HK-2 (cell line): ENCODE data around the gene ATP13A1.

Experiments used
- DNase-seq: peaks from one replicate; pipeline ENCODE4 v3.0.0-alpha.2; 2018; ENCODE audit not compliant: unreplicated experiment

ATP13A1 gene

DNA sequence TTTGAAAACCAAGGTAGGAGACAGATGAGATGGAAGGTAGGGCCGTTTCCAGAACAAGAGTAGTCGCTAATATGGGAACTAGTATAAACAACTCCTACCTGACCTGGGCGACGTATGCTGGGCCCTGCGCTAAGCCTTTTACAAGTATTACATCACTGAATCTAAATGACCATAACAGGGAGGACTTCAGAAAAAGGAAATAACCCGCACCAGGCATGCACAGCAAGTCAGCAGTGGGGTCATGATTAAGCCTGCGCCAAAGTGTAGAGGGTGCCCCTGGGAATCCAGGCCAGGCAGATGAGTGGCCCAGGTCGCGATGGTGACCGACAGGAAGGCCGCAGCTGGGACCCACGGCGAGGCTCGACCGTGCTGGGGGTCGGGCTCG lies 613 bp downstream of the ATP13A1 start:
- DNase-seq, result no peak

DNA sequence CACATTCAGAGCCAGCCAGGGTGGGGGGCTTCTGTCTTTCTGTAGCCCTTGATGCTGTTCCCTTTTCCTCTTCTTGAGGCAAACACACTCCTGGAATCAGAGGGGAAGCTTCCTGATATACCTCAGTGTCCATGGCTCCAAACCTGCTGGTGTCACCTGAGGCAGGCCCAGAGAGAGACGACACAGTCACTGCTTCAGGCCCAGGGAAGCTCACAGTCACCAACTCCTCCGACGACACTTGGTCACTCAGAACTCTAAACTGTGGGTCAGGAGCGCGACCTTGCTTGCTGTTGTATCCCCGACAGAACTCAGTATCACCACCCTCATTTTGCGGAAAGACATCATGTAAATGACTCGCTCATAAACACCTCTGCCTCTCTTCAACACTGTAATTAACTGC lies 1.1 kb downstream of the ATP13A1 start:
- no peak for DNase-seq

DNA sequence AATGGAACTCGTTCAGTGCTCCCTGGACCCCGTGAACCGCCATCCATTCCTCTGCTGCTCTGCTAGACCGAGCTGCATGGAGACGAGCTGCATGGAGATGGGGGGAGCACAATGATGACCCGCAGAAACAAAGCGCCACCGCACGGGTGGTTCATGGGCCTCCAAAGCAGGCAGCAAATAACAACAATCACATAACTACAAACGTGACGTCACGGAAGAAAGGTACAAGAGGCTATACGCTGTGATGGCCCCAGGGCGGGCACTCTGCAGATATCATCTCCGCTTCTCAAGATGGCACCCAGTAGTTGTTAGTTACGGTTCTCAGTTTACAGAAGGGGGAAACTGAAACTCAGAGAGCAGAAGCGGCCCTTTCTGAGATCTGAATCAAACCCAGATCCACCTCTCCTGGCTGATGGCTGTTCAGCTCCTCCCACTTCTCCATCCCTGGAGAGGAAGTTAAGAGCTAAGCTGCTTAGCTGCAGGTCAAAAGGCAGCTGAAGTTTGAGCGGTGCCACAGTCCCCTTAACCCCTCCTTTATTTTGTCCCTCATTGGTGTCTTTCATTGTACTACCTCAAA lies 1.7 kb downstream of the ATP13A1 start:
- no peak for DNase-seq

DNA sequence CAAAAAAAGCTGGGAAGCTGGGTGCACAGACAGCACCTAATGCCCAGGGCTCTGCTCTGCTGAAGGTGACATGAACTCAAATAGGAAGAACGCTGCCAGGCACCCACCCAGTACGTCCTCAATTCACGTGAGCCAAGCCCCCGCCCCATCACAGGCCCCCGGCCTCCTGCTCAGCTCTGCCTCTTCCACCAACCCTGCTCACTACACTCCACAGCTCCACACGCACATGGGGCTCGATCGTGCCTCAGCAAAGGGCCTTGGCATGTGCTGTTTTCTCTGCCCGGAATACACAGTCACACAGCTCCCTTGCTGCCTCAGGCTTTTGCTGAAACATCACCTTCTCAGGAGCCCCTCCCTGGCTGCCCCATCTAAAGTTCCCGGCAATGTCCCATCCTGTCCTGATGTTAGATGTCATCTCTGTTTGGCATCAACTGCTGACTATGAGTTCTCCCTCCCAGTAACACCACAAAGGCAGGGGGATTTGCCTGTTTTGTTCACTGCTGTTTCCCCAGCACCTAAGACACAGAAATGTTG lies 2.3 kb downstream of the ATP13A1 start:
- no peak for DNase-seq

DNA sequence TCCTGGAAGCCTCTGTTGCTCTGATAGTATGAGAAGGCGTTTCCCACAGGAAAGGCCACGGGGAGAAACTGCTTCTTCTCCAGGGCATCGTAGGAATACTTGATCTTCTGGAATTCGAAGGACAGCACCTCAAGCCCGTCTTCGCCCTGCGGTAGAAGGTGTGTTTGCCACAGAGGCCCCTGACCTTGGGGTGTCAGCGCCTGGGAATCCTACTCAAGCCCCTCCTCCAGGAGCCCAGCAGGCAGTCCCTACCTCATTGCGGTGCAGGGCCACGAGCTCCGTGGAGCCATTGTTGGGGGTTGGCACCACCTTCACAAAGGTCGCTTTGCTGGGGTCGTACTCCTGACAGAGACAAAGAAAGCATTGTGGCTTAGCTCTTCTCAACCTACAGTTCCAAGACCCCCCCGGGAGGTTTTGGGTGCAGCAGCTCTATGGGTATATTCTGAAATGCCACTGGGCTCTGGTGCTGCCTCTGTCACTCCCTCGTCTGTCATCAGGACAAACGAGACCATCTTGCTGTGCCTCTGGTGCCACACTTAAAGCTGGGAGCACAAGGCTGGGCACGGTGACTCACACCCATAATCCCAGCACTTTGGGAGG lies 3.7 kb downstream of the ATP13A1 start:
- DNase-seq, result no peak

DNA sequence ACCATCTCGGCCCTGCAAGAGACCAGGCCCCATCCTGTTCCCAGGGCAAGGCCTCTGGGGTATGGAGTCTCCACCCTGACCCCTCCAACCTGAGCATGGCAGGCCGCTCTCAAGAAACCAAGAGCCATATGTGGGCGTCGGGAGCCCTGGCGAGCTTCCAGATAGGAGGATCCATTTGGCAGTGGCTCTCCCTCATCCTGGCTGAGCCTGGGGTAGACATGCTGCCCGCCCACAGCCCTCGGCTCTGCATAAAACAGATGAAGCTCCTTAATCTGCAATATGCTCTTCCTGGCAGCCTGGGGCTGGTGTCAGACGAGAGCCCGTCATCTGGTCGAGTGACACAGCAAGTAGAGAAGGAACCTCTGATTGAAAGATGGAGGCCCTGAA lies 6.1 kb downstream of the ATP13A1 start:
- DNase-seq, result no peak

DNA sequence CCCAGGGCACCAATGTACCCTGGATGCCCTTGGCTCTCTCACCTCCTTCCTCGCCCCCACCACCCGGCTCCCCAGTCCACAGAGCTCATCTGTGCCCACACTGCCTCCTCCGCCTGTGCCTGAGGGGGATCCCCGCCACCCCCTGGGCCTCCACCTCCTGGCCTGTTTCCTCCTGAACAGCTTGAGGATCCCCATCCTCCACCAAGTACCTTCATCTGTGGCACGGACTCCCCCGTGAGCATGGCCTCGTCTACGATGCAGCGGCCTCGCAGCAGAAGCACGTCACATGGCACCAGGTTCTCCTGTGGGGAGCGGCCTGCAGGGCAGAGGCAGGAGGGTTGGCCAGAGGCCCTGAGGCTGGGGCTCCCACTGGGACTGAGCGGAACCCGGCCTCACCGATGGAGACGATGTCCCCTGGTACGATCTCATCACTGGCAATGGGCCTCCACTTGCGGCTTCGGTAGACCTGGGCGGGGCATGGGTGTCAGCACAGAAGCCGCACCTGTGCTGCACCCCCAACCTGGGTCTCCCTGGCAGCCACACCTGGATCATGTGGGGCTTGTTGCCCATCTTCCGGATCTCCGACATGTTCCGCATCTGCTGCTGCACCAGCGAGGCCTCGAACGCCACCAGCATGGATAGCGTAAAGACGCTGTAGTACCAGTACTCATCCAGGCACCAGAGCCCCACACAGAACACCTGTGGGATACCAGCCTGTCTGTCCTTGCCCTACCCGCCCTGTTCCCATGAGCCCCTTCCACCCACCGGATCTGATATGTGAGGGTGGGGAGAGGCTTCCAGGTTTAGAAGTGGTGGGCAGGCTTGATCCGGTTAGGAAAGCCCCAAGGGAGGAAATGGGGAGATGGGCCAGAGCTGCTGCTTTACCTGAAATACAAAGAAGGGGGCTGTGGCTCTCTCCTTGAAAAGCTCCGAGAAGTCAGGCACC lies 6.8 kb downstream of the ATP13A1 start:
- no peak for DNase-seq

DNA sequence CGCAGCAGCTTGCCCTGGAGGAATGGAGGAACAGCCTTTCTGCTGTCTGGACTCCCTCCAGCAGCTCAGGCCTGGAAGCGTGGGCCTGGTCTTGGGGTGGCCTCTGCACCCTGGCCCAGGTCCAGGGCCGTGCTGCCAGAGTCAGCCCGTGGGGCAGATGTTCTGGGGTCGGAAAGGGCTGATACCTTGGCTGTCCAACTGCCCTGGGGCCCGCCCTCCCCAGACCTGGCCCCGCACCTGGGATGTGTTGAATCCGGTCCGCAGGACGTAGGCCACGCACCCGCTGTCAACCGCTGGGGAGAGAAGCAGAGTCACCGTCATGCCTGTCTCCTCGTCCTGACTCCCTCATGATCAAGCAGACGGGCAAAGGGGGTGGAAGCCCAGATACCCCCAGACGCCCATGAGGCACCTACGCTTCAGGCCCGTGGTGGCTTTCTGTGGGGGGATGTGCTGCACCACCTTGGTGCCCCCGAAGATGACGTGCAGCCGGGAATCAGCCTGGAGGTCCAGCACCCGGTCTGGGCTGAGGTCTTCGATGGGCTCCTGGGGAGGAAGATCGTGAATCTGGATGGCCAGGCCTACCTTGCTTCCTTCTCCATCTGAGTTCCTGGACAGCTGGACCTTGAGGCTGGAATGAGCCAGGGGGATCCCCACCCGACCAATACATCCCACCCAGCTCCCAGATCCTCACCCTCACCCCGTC lies 7.7 kb downstream of the ATP13A1 start:
- no peak for DNase-seq

DNA sequence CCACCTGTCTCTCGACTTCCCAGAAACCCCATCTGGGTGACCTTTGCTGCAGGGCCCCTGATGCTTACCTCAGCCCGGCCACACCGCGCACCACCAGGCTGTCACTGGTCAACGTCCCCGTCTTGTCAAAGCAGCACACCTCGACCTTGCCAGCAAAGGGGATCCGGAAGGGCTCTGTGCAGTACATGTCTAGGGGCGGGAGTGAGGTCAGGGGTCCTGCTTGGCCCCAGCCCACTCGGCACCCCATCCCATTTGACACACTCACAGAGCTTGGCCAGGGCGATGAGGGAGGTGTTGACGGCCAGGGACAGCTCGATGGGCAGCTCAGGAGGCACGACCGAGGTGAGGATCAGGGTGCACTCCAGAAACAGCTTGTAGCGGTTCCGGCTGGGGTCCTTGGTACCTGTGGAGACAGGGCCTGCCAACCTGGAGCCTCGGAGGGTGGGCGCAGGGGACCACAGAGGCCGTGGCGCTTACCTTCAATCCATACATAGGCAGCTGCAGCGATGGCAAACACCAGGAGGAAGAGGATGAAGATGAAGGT lies 8.4 kb downstream of the ATP13A1 start:
- no peak for DNase-seq

DNA sequence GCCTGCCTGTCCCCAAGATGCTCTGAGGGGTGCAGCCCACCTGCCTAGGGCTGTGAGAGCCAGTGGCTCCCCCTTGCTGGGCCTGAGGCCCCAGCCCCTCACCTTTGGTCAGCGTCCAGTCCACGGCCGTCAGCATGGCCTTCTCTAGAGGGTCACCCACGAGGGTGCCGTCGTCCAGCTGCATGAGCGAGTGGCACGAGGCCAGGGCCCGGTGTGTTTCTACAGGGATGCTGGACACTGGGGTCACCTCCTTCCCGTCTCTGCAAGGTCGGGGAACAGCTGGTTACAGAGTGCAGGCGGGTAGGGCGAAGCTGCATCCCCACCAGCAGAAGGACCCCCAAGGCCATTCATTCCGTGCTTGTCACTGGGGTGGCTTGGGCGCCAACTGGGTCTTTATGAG lies 9.0 kb downstream of the ATP13A1 start:
- DNase-seq, result no peak

DNA sequence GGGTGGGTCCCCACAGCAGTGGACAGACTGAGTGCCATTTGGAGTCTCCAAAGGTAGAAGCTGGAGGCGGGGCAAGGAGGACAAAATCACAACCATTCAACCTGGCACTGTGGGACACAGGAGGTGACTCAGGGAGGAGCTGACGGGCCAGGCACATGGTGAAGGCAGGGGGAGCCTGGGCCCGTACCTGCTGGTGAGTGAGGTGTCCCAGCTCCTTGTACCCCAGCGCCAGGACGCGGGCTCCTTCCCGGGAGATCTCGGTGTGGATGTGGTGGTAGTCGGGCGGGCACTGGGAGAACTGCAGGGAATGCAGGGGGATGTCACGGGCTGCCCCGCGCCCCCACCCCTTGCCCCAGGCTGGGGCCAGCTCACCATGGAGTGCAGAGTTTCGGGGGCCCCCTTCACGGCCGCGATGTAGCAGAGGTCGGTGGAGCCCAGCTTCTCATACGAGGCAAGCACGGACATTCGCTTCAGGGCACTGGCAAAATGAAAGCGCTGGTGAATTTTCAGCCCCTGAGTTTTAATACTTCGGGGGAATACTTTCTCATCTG lies 9.8 kb downstream of the ATP13A1 start:
- no peak for DNase-seq

DNA sequence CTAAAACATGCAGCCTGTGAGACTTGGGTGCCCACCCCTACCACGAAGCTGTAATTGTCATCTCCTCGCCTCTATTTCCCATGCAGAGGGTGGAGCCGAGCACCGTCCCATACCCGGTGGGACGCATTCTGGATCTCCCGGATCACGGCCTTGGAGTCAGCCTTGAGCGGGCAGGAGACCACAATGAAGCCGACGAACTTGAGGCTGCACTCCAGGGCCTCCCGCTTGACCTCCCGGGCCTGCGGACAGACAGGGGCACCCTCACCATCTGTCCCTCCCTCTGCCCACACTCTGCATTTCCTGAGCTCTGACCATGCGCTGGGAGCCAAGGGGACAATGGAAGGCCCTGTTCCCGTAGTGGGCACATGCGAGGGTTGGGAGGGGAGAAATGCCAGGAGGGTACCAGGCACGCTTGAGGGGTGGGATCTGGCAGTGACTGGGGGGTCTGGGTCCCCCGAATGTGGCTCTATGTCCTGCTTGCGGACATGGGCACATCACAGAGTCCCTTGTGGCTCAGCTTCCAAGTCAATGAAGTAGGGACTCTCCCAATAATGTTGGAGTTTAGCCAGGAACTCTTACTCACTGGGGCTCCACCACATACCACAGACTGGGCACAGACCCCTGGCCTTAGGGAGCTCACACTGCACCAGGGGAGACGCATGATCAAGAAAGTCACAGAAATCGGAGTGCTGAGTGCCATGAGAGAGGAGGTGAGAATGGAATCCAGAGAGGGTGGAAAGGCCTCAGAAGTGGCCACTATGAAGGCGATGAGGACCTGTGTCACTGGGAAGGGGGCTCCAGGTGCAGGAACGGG lies 10.8 kb downstream of the ATP13A1 start:
- no peak for DNase-seq

DNA sequence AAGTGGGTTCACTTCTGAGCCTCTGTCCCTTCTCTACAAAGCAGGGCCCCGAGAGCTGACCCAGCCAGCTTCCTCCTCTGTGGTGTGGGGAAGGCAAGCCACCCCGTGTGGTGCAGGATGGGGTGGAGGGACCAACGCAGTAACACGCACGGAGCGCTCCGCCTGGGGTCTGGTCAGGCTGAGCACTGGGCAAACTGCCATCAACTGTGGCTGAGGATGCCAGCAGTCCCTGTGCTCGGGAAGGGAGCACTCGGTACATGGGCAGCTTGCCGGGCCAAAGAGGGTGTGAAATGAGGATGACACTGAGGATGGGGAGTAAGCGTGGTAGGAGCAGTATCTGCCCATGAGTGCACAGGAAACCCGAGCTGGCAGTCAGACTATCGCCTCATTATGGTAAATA lies 12.4 kb downstream of the ATP13A1 start:
- no peak for DNase-seq

DNA sequence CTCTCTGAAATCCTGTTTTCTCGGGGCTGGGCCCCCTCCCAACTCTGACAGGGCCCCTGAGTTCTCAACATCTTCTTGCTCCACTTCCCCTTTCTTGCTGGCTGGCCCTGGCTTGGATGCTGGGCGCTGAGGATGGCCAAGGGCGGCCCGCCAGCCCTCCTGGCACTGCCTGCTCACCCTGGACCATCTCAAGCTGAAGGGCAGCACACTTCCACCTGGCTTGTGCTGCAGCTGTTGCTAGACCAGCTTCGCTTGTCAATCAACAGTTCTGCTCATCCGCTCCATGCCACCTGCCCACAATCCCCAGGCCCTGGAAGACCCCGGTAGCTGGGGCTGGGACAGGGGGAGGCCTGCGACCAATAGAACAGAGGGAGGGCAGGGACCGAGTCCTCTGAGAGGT lies 13.1 kb downstream of the ATP13A1 start:
- no peak for DNase-seq

DNA sequence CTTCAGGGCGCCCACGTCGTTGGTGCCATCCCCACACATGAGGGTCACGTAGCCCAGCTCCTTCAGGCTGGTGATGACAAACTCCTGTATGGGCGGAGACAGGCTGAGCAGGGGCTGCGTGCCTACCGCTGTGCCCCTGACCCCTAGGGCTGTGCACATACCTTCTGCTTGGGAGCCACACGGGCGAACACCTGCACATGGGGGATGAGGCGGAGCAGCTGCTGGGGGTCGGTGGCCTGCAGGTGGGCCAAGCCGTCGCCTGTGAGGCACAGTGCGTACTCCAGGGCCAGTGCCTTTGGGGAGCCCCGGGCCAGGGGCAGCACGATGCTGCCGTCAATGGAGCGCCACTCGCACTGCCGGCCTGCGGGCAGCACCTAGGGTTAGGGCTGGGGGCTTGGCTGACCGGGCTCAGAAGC lies 13.9 kb downstream of the ATP13A1 start:
- DNase-seq, result no peak

DNA sequence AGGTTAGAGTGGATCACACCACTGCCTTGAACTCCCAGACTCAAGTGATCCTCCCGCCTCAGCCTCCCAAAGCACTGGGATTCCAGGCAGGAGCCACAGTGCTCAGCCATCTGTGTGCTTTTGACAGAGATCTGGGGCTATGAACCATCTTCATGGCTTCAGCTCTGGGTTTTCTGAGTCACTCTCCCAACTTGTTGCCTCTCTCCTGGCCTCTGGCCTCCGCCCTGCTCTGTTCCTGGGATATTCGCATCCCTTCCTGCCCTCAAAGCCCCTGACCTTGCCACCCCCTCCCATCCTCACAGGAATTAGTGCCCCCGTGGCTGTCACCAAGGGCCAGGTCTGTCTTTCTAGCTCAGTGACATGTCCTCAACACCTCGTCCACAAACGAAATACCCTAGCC lies 14.3 kb downstream of the ATP13A1 start:
- no peak for DNase-seq

DNA sequence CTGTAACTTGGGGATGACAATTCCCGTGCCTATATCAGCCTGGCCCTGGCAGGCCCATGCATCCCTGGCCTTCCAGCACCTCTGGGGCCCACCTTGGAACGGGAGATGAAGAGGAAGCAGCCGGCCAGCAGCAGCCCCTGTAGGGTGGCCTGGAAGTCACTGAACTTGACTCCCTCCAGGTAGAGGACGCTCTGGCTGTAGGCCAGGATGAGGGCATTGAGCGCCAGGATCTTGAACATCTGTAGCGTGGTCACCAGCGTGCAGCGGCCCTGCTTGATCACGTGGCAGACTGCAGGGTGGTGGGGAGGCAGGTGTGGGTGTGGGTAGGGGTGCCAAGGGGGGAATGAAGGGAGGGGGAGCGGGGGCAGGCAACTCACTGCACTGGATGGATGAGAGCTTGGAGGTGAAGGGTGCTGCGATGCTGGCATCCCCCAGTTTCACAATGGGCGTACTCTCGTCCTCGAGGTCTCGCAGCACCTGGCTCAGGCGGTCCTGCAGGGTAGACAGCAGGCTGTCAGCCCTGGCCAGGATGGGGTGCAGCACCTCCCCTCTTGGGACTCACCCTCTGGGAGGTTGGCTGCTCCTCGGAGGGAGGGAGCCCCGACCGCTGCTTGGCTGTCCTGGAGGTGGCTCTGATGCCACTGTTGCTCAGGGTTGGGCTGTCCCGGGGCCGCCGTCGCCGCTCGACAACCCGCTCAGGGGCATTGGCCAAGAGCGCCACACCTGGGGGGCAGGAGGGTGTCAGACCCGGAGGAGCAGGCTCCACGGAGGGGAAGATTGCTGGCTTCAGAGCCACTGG lies 16.2 kb downstream of the ATP13A1 start:
- DNase-seq, result no peak

DNA sequence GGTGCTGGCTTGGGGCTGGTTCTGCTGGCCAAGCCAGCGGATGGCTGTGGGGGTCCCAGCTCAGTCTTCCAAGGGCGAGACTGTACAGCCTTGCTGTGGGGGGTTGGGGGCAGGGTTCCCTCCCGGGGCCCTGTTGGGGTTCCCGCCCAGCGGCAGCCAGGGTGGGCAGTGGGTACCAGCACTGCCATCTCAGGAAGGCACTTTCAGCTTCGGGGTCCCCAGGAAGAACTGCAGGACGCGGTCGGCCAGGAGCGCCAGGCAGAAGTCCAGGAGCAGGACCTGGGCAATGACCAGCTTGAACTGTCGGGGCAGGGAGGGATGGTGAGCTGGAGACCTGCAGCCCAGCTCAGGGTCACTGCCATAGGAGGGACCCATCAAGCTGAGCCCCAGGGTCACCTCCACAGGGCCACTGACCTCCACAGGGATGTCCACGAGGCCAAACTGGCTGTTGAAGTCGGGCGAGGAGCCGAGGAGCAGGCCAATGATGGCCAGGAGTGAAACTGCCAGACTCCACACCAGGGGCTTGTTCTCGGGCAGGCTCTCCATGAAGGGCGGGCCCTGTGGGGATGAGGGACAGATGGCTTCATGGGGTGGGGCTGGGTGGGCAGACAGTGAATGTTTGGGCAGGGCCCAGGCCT lies 18.1 kb downstream of the ATP13A1 start:
- no peak for DNase-seq

DNA sequence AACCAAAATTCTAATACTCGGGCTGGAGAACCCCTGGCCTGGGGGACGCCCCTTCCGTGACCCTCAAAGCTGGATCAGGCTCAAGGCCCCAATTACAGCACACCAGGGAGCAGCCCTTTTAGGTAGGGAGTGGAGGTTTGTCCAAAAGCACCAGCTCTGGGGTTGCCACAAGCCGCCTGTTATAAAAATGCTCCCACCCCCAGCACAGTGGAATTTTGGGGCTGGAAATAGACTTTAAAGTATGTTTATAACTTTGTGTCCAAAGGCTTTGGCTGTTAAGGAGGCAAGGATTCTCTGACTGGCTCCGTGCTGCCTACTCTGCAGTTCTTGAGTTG lies 19.5 kb downstream of the ATP13A1 start:
- DNase-seq, result no peak
